HG03439 (cell line): ENCODE measurements around the gene CCM2L.
"Not testable (repeated sequence)": the region's sequence is repeated elsewhere in the genome, so short reads cannot be mapped to it uniquely, and the experiment has no call there.

Experiments
- ATAC-seq: cut with Tn5 transposase; IDR thresholded peaks from one replicate; pipeline ENCODE4 v1.9.1; 2021; ENCODE audit warnings: mild to moderate bottlenecking, moderate library complexity; ENCODE audit not compliant: unreplicated experiment

The CCM2L gene

DNA sequence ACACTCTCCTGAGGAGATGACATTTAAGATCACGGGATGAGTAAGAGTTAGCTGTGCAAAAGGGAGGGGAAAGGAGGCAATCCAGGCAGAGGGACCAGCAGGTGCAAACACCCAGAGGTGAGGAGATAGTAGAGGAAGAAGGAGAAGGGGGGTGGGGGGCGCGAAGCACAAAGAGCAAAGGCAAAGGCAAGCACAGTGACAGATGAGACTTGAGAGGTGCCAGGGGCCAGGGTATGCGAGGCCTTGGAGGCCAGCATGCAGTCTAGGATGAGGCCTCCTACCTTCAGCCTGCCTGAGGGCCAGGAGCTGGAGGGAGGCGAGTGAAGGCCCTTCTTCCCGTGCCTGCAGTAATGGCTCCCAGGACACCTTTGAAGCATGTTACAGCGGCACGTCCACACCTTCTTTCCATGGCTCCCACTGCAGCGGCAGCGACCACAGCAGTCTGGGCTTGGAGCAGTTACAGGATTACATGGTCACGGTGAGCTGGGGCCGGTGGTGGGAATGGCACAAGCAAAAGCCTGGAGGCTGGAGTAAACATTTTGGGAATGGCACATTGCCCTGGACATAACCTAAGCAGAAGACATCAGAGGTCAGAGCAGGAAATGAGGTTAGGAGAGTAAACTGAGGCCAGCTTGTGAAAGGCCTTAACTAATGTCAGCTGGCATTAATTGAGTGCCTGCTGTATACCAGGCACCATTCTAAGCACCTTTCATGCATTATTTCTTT is 18.6 kb downstream of the CCM2L start:
- no peak for ATAC-seq

DNA sequence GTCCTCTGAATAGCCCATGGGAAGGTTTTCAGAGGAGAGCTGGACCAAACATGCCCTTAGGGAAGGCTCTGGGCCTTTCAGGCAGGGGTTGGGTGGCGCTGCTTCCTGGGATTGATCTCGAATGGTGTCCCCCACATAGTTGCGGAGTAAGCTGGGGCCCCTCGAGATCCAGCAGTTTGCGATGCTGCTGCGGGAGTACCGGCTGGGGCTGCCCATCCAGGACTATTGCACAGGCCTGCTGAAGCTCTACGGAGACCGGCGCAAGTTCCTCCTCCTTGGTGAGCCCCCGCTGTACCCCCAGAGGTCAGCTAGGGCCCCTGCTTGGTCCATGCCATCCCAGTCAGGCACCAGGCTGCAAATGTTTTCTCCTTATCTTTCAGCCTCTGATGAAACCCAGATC is 19.3 kb downstream of the CCM2L start:
- ATAC-seq = no peak

DNA sequence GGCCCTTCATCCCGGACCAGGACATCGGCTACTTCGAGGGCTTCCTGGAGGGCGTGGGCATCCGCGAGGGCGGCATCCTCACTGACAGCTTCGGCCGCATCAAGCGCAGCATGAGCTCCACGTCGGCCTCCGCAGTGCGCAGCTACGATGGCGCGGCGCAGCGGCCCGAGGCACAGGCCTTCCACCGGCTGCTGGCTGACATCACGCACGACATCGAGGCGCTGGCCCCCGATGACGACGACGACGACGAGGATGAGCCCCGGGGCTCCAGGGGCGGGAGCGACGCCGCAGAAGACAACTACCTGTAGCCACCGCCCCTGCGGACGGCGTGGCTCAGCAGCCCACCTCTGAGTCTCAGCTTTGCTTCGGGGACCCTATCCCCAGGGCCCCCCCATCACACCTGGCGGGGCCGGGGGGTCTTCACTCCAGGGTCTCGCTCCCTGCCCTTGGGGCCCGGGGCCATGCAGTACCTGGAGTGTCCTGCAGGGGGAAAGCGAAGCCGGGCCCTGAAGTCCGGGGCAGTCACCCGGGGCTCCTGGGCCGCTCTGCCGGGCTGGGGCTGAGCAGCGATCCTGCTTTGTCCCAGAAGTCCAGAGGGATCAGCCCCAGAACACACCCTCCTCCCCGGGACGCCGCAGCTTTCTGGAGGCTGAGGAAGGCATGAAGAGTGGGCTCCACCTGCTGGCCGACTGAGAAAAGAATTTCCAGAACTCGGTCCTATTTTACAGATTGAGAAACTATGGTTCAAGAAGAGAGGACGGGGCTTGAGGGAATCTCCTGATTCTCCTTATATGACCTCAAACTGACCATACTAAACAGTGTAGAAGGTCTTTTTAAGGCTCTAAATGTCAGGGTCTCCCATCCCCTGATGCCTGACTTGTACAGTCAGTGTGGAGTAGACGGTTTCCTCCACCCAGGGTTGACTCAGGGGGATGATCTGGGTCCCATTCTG is 21.0 kb downstream of the CCM2L start:
- no peak for ATAC-seq

DNA sequence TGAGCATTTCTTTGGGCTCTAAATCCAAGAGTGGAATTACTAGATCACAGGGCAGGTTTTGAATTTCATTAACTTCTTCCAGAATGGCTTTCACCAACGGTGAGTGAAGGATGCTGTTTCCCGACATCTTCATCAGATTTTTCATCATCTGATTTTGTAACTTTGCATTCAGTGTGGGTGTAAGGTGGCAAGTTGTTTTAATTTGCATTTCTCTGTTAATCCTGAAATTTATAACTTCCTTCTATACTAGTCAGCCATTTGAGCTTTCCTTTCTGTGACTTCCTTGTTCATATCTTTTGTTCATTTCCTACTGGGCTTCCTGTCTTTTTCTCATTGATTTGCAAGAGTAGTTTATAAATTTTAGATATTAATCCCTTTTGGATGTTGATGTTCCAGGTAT is 23.1 kb downstream of the CCM2L start:
- ATAC-seq = no peak

DNA sequence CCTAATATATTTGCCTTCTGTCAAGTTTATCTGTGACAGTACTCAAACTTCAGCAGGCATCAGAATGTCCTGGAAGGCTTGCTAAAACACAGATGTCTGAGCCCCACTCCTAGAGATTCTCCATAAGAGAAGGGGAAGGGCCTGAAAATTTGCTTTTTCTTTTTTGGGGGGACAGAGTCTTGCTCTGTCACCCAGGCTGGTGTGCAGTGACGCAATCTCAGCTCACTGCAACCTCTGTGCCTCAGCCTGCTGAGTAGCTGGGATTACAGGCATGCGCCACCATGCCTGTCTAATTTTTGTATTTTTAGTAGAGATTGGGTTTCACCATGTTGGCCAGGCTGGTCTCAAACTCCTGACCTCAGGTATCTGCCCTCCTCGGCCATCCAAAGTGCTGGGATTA is 23.5 kb downstream of the CCM2L start:
- not testable (repeated sequence) for ATAC-seq

DNA sequence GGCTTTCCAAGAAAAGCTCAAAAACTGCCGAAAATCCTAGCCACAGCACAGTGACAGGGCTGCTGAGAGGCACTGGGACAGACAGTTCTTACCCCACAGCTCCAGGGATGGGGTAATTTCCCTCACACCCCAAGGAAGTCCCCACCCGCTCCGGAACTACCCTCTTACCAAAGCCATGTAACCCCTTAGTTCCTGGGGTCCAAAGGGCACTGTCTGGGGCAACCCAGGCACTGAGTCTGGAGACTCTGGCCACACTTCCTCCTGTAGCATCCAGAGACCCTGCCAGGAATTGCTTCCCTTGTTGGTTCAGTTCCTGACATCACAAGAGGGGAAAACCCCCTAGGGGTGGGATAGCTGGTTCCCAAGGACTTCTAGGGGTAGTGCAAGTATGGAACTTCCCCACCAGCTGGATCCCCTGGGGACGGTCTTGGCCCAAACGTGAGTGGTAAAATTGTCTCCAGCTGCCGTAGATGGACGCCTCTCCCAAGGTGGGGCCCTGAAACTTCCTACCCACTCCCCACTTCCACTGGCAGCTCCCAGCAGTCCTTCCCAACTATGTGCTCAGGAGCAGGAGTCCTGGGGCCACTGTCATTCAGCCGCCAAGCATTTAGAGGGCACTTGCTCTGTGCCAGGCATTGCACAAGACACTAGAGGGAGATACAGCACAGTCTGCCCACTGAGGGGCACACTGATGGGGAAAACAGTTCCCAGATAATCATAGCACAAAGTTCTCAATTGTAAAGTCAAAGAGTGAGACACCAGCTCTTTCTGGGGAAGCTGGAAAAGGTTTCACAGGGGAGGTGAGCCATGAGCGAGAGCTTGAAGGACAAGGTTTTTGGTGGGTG is 24.6 kb downstream of the CCM2L start:
- ATAC-seq = no peak

DNA sequence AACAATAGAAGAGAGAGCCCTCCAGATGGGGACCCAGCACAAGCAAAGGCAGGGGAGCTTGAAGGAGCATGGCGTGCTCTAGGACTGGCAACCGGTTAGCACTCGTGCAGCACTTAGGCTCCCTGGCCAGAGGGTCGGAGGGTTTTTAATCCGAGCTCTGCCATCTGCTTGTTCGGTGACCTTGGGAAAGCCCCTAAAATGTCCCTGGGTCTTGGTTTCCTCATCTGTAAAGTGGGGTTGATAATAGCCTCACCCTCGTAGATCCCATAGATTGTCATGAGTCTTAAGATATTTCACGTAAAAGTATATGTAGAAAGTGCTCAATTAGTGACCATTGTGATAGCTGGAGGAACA is 25.2 kb downstream of the CCM2L start:
- no peak for ATAC-seq

DNA sequence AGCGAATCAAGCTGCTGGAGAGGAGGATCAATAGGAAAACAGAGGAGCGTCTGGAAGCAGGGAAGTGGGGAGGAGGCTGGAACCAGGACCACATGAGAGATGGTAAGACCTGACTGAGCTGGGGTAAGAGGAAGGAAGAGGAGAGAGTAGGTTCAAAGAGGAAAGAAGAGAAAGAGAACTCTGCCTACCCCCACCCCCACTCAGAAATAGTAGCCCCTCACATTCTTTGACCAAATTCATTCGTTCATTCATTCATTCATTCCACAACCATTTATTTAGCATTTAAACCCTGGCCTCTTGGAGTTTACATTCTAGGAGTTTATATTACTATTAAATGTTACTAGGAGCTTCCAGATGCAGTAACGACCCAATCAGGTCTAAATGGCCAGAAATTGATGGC is 26.0 kb downstream of the CCM2L start:
- no peak for ATAC-seq

DNA sequence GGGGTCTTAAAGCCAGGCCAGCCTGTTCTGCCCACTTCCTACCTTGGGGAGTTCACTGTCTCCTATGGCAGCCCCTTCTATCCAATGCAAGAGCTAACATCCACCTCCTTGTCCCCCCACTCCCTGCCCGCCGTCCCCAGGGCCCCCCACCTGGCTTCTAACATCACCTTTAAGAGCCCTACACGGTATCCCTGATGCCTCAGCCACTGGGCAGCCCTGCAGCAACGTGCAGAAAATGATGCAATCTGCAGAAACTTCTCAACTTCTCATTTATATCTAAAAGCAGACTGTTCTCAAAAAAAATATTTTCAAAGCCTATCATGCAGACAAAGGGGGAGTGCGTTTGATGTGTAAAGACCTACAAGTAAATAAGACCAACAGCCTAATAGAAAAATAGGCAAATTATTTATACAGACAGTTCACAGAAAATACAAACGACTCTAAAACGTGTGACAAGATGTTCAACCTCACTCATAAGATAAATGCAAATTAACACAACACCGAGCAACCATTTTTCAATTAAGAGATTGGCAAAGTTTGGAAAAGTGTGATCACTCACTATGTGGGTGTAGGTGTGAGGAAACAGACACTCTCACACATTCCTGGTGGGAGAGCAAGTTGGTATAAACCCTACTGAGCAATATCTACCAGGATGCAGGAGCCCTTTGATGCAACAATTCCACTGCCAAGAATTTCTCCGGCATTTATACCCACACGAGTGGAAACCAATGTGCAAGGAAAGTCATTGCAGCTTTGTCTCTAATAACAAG is 26.7 kb downstream of the CCM2L start:
- no peak for ATAC-seq

DNA sequence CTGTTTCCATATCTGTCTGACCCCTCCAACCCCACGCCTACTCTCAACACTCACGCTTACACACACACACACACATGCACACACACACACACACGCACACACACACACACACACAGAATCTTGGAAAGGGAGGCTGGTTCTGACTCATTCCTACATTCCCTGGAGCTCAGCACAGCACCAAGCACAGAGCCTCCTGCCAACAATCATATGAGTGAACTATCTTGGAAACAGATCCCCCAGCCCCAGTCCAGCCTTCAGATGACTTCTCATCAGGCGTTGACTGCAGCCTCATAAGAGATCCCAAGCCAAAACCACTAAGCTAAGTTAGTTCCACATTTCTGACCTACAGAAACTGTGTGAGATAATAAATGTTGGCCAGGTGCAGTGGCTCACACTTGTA is 27.7 kb downstream of the CCM2L start:
- ATAC-seq = no peak

DNA sequence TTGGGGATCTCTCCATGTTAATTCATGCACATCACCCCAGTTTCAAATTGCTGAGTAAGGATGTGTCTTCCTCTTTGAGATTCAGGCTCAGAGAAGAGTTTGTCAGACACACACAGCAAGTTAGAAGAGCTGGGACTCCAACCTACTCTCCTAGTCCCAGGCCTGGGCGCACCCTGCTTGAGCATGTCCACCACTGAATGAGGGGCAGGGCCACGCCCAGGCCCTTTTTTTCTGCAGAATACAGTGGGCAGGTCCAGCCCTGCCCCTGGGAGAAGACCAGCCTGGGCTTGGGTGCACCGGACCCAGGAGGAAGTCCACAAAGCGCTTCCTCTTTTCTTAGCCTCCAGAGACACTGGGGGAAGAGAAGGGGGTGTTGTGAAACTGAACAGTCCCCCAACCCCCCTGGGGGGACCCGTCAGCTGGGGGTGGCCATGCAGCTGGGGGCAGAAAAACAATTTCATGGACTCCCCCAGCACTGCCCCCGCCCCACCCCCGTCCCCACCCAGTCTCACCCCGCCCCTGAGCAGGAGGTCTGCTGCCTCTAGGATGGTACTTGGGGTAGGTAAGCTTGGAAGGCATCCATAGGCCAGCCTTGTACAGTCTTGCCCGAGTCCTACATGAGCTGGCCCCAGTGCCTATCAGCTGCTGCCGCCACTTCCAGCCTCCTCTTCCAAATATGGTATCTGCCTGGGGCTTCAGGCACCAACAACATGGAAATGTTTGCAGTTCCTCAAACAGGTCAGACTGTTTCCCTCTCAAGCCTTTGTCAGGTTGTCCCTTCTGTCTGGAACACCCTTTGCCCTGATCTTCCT is 30.1 kb downstream of the CCM2L start:
- ATAC-seq = no peak

DNA sequence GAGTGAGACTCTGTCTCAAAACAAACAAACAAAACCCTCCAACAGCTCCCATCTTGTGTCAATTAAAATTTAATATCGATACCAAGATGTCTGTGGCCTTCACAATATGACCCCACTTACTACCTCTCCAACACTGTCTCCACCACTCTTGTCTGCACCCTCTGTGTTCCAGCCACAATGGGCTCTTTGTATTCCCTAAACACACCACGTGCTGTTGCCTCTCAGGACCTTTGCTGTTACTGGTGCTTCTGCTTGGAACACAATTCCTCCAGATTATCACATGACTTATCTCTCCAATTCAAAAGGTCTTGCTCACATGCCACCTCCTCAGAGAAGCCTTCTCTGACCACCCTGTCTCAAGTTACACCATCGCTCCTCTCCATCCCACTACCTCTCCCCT is 35.8 kb downstream of the CCM2L start:
- ATAC-seq = no peak

DNA sequence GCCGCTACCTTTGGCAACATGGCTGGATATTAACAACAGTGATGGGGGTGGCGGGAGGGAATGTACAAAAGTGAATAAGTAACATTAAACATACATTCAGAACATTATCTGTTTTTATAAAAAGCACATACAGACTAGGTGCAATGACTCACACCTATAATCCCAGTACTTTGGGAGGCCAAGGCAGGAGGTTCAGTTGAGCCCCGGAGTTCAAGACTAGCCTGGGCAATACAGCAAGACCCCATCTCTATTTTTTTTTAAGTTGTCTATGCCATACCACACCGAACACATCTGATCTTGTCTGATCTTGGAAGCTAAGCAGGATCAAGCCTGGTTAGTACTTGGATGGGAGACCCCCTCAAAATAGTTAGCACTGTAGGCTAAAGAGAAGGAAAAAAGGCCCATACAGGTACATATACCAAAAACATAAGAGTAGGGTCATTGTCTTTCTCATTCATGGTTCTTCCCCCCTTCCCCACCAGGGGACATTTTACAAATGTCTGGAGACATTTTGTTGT is 40.1 kb downstream of the CCM2L start:
- no peak for ATAC-seq

DNA sequence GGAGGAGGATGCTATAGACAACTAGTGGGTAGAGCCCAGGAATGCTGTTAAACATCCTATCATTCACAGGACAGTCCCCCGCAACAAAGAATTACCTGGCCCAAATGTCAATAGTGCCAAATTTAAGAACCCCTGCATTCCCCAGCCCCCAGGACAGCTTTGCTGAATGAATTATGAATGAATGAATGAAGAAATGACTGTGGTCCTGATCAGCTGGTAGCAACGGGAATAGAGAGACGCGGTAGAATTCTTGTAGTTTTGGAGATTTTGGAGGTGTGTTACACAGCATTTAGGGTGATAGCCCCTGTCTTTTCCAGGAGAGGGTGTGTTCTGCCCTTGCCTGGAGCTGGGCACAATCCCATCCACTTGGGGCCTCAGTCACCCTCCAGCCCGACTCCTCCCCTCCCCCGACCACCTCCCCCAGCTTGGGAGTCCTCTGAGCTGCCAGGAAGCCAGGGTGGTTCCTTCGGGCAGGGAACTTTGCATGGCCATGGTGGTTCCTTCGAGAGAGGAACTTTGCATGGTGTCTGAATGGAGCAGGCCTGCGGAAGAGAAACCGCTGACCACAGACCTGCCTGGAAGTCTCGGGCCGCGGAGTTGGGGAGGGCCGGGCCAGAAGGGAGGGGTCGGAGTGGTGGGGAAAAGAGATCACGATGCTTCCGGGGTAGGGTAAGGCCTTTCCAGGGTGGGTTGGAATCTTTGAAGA is 40.8 kb downstream of the CCM2L start:
- ATAC-seq = no peak

DNA sequence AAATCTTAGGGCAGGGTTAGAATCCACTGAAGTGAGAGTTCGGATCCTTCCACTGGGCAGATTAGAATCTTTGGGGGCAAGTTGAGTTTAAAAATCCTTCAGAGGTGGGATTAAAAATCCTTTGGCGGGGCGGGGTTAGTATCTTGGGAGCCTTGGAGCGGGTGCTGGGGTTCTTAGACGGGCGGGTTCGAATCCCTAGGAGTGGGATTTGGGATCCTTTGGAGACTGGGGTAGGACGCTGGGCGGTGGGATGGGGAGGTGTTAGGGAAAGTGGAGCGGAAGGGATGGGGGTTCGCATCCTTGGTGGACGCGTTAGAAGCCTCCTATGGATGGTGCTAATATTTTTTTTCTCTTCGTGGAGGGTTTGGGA is 41.5 kb downstream of the CCM2L start:
- ATAC-seq = no peak

DNA sequence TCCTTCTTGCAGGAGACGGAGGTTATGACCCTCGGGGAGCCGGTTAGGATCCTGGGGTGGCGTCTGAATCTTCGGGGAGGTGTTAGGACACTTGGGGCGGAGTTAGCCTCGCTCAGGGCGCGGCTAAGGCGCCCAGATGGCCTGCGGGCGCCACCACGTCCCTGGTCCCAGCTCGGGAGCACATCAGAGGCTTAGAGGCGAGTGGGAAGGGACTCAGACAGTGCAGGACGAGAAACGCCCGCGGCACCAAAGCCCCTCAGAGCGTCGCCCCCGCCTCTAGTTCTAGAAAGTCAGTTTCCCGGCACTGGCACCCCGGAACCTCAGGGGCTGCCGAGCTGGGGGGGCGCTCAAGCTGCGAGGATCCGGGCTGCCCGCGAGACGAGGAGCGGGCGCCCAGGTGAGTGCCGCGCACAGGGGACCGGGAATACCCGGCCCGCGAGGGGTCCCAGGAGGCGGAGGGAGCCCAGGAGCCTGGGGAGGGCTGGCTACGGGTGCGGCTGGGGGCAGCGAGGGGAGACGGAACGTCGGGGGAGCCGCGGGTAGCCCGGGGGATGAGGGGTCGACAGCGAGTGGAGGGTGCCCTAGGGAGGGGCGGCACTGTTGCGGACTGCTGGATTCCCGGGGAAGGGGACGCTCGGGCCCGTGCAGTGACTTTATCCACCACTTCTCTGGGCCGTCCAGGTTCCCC is 42.0 kb downstream of the CCM2L start, which contains the start of gene HCK:
TSS of gene HCK (plus strand) at position 153 of the 688 bp plus-strand sequence.
- no peak for ATAC-seq

DNA sequence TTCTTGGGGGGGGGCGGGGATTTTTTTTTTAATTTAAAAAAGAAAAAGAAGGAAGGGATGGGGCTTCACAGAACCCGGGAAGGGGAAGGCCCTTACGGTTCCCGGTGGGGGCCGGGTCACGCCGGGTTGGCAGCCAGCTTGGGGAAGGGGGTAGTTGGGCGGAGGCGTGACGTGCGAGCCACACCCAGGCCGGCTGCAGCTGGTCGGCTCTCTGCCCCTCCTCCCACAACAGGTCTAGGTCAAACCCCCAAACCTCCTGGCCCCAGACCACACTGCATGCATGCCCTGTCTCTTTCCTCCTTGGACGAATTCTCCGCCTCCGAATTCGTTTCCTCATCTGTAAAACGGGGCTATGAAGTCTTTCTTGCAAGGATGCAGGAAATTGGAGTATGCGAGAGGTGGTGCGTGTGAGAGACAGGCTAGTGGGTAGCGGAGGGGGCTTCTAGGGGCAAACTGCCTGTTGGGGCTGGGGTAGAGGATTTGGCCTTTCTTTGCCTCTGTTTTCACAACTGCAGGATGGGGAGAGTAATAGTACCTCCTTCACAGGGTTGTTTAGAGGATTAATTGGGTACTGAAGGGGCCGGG is 42.6 kb downstream of the CCM2L start:
- ATAC-seq = no peak

DNA sequence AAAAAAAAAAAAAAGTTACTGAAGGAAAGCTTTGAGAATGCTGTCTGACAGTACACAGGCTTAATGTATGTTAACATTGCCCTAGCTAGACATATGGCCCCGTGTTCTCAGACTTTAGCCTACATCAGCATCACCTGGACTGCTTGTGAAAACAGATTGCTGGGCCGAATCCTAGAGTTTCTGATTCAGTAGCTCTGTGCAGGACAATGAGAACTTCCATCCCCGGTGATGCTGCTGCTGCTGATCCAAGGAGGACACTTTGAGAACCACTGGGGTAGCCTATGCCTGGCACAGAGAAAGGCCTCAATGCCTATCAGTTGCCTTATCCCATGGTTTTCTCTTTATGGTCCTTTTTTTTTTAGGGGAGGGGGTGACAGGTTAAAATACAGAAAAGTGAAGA is 43.4 kb downstream of the CCM2L start:
- no peak for ATAC-seq
